Peyer's patch (tissue), 4 donors: ENCODE data around the gene MACROD2. TPM values are rescaled to one million over a fixed set of nuclear protein-coding genes. Genes with fewer than 3 reads are reported as not detected.

ENCODE experiments used
- DNase-seq, 3 donors: peaks; one replicate each; pipeline ENCODE4 v3.0.0-alpha.2; 2017 to 2019
- H3K27ac ChIP-seq, 4 donors: fragments of 200-600 bp; sonication (generic); one replicate each; pipeline ENCODE4 v1.5.1; 2016 to 2019
- H3K27me3 ChIP-seq, 2 donors: fragments of 200-600 bp; sonication (generic); one replicate each; pipeline ENCODE4 v1.5.1; 2019
- H3K36me3 ChIP-seq, 3 donors: fragments of 200-600 bp; sonication (generic); one replicate each; pipeline ENCODE4 v1.5.1; 2016 to 2019
- H3K4me1 ChIP-seq, 4 donors: fragments of 200-600 bp; sonication (generic); one replicate each; pipeline ENCODE4 v1.5.1; 2016 to 2019
- H3K4me3 ChIP-seq, 4 donors: fragments of 200-600 bp; sonication (generic); 1 replicate in 3 of 4; 2 replicates in 1 of 4; pipeline ENCODE4 v1.5.1; 2016 to 2019; ENCODE audit warnings: mild to moderate bottlenecking in 1 of 4
- H3K9me3 ChIP-seq, 4 donors: fragments of 200-600 bp; sonication (generic); one replicate each; pipeline ENCODE4 v1.5.1; 2016 to 2019; ENCODE audit warnings: mild to moderate bottlenecking in 1 of 4
- POLR2A ChIP-seq, 2 donors: fragments of 450-650 bp; IDR thresholded peaks; one replicate each; pipeline ENCODE4 v1.5.1; 2017; ENCODE audit warnings: antibody characterized with exemption in 2 of 2, mild to moderate bottlenecking in 2 of 2, moderate library complexity in 2 of 2
- total RNA-seq, 4 donors: library from RNA; depleted of rRNA; stranded (reverse); fragments of >200 nt; gene quantifications; one replicate each; pipeline ENCODE4 v1.1.0, GENCODE V29; 2016
- TF ChIP-seq, protein P1 (sequence below), 6 experiments: fragments of 450-650 bp in 4 of 6; fragments of 200-600 bp in 2 of 6; sonication (generic) in 1 of 6; IDR thresholded peaks; one replicate each; pipeline ENCODE4 v1.5.1; 2017 to 2019; ENCODE audit warnings: antibody characterized with exemption in 6 of 6, mild to moderate bottlenecking in 3 of 6, moderate library complexity in 1 of 6

MACROD2 gene
- total RNA-seq, 4 donors from 2014 or later = 2.5 to 10.7 (median 6.5) TPM

GRCh38 chr20:14928083-14928482 is 932.8 kb downstream of the MACROD2 start:
- TF ChIP-seq, protein P1, sequence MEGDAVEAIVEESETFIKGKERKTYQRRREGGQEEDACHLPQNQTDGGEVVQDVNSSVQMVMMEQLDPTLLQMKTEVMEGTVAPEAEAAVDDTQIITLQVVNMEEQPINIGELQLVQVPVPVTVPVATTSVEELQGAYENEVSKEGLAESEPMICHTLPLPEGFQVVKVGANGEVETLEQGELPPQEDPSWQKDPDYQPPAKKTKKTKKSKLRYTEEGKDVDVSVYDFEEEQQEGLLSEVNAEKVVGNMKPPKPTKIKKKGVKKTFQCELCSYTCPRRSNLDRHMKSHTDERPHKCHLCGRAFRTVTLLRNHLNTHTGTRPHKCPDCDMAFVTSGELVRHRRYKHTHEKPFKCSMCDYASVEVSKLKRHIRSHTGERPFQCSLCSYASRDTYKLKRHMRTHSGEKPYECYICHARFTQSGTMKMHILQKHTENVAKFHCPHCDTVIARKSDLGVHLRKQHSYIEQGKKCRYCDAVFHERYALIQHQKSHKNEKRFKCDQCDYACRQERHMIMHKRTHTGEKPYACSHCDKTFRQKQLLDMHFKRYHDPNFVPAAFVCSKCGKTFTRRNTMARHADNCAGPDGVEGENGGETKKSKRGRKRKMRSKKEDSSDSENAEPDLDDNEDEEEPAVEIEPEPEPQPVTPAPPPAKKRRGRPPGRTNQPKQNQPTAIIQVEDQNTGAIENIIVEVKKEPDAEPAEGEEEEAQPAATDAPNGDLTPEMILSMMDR (IDR thresholded peaks at IDR 0.05) = no peak
- no peak for TF ChIP-seq POLR2A (IDR thresholded peaks at IDR 0.05)
- Histone ChIP-seq H3K4me1 (no peaks in the 10 kb centered on the region), H3K4me3 (no peak overlapping the region), H3K9me3 (no peaks in the 10 kb centered on the region), H3K27ac (no peak overlapping the region), H3K27me3 (no peaks in the 10 kb centered on the region), H3K36me3 (no peaks in the 10 kb centered on the region)
- DNase-seq = no peak

DNA sequence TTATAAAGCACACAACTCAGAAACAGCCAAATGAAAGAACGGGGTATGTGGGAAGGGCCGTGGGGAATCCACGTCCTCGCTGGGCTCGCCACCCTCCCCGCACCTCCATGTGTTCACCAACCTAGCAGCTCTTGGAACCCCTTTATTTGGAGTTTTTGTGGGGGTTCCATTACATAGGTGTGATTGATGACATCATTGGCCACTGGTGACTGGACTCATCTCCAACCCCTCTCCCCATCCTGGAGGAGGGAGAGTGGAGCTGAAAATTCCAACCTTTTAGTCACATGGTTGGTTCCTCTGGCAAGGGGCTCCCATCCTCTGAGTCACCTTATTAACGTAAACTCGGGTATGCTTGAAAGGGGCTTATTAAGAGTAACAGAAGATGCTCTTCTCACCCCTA is 934.1 kb downstream of the MACROD2 start:
- Histone ChIP-seq H3K4me3 (no peak overlapping the region), H3K36me3 (no peaks in the 10 kb centered on the region), H3K27me3 (no peaks in the 10 kb centered on the region), H3K4me1 (no peaks in the 10 kb centered on the region), H3K27ac (no peak overlapping the region), H3K9me3 (no peaks in the 10 kb centered on the region)
- TF ChIP-seq, protein P1 (IDR thresholded peaks at IDR 0.05) = no peak
- TF ChIP-seq POLR2A (IDR thresholded peaks at IDR 0.05) = no peak
- DNase-seq = no peak

- Histone ChIP-seq H3K4me3 (no peak overlapping the region), H3K4me1 (no peaks in the 10 kb centered on the region), H3K27ac (no peak overlapping the region), H3K27me3 (no peaks in the 10 kb centered on the region), H3K36me3 (no peaks in the 10 kb centered on the region), H3K9me3 (no peaks in the 10 kb centered on the region)
- no peak for DNase-seq
- TF ChIP-seq, protein P1 (IDR thresholded peaks at IDR 0.05) = no peak
- TF ChIP-seq POLR2A (IDR thresholded peaks at IDR 0.05) = no peak
Observed at GRCh38 chr20:14932040-14932439, 936.7 kb downstream of the MACROD2 start.

- Histone ChIP-seq H3K9me3 (no peaks in the 10 kb centered on the region), H3K36me3 (no peaks in the 10 kb centered on the region), H3K27me3 (no peaks in the 10 kb centered on the region), H3K4me1 (no peaks in the 10 kb centered on the region), H3K27ac (no peak overlapping the region), H3K4me3 (no peak overlapping the region)
- TF ChIP-seq, protein P1 (IDR thresholded peaks at IDR 0.05) = no peak
- TF ChIP-seq POLR2A (IDR thresholded peaks at IDR 0.05) = no peak
- DNase-seq = no peak
Observed at GRCh38 chr20:14935285-14935684, 940.0 kb downstream of the MACROD2 start.

- Histone ChIP-seq H3K27ac (no peak overlapping the region), H3K4me3 (no peak overlapping the region), H3K9me3 (no peaks in the 10 kb centered on the region), H3K27me3 (no peaks in the 10 kb centered on the region), H3K36me3 (no peaks in the 10 kb centered on the region), H3K4me1 (no peaks in the 10 kb centered on the region)
- TF ChIP-seq, protein P1 (IDR thresholded peaks at IDR 0.05) = no peak
- DNase-seq = no peak
Observed at GRCh38 chr20:14937021-14937420, 941.7 kb downstream of the MACROD2 start.

DNA sequence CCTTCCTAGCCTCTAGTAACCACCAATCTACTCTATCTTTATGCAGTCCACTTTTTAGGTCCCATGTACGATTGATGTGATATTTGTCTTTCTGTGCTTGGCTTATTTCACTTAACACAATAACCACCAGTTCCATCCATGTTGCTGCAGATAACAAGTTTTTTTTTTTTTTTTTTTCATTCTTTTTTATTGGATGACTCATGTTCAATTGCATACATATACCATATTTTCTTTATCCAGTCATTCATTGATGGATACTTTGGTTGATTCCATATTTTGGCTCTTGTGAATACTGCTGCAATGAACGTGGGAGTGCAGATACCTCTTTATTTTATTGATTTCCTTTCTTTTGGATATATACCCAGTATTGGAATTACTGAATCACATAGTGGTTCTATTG is 942.5 kb downstream of the MACROD2 start:
- H3K27me3 ChIP-seq = no peaks in the 10 kb centered on the region
- no peak overlapping the region for H3K4me3 ChIP-seq
- no peak overlapping the region for H3K27ac ChIP-seq
- TF ChIP-seq, protein P1 (IDR thresholded peaks at IDR 0.05) = no peak
- no peak for TF ChIP-seq POLR2A (IDR thresholded peaks at IDR 0.05)
- H3K36me3 ChIP-seq = no peaks in the 10 kb centered on the region
- H3K4me1 ChIP-seq = no peaks in the 10 kb centered on the region
- H3K9me3 ChIP-seq = no peaks in the 10 kb centered on the region
- no peak for DNase-seq
